H9 (cell line): ENCODE results near the gene LAP3. TPM values are rescaled to one million over a fixed set of nuclear protein-coding genes. Genes with fewer than 3 reads are reported as not detected.
"Not testable (repeated sequence)": the region's sequence is repeated elsewhere in the genome, so short reads cannot be mapped to it uniquely, and the experiment has no call there.

Source experiments
- DNase-seq: peaks from one replicate; pipeline ENCODE4 v3.0.0-alpha.2; 2017
- H2AFZ ChIP-seq: one replicate; pipeline ENCODE4 v1.6.1; 2013; ENCODE audit warnings: mild to moderate bottlenecking, low read length, control low read depth, moderate library complexity
- H2AK5ac ChIP-seq: 2 replicates; pipeline ENCODE4 v1.6.1; 2013; ENCODE audit warnings: low read length, control low read depth, mixed read lengths; ENCODE audit not compliant: insufficient read length
- H2BK120ac ChIP-seq: one replicate; pipeline ENCODE4 v1.6.1; 2013; ENCODE audit warnings: low read depth, mild to moderate bottlenecking, low read length, control low read depth, inconsistent platforms; ENCODE audit not compliant: poor library complexity, severe bottlenecking
- H2BK12ac ChIP-seq: 2 replicates; pipeline ENCODE4 v1.6.1; 2013; ENCODE audit warnings: low read length, control low read depth, mixed read lengths, low read depth; ENCODE audit not compliant: insufficient read length
- H2BK15ac ChIP-seq: 2 replicates; pipeline ENCODE4 v1.6.1; 2013; ENCODE audit warnings: low read depth, low read length, control low read depth
- H2BK20ac ChIP-seq: one replicate; pipeline ENCODE4 v1.6.1; 2013; ENCODE audit warnings: low read depth, mild to moderate bottlenecking, low read length, control low read depth, inconsistent platforms; ENCODE audit not compliant: poor library complexity, severe bottlenecking
- H2BK5ac ChIP-seq: 2 replicates; pipeline ENCODE4 v1.6.1; 2013; ENCODE audit warnings: low read length, control low read depth, mixed read lengths; ENCODE audit not compliant: insufficient read length
- H3K14ac ChIP-seq: 2 replicates; pipeline ENCODE4 v1.6.1; 2013; ENCODE audit warnings: low read length, control low read depth; ENCODE audit not compliant: insufficient read depth
- H3K18ac ChIP-seq: 2 replicates; pipeline ENCODE4 v1.6.1; 2013; ENCODE audit warnings: low read depth, mild to moderate bottlenecking, mixed read lengths, low read length, control low read depth; ENCODE audit not compliant: insufficient read length
- H3K23ac ChIP-seq: 2 replicates; pipeline ENCODE4 v1.6.1; 2013; ENCODE audit warnings: low read length, control low read depth, mixed read lengths, low read depth; ENCODE audit not compliant: insufficient read length
- H3K23me2 ChIP-seq: 2 replicates; pipeline ENCODE4 v1.6.1; 2013; ENCODE audit warnings: low read depth, mild to moderate bottlenecking, mixed read lengths, low read length, control low read depth; ENCODE audit not compliant: insufficient read length, poor library complexity, severe bottlenecking
- H3K27ac ChIP-seq: 2 replicates; pipeline ENCODE4 v1.5.1; 2013; ENCODE audit warnings: low read length, control low read depth, mixed read lengths, low read depth; ENCODE audit not compliant: insufficient read length
- H3K27me3 ChIP-seq: 2 replicates; pipeline ENCODE4 v1.6.1; 2013; ENCODE audit warnings: low read length, control low read depth, inconsistent platforms; ENCODE audit not compliant: insufficient read depth
- H3K4ac ChIP-seq: 2 replicates; pipeline ENCODE4 v1.6.1; 2013; ENCODE audit warnings: low read depth, mild to moderate bottlenecking, control low read depth, inconsistent platforms, low read length, moderate library complexity
- H3K4me1 ChIP-seq: 2 replicates; pipeline ENCODE4 v1.6.1; 2013; ENCODE audit warnings: low read length, control low read depth, inconsistent platforms; ENCODE audit not compliant: insufficient read depth
- H3K4me2 ChIP-seq: 2 replicates; pipeline ENCODE4 v1.6.1; 2013; ENCODE audit warnings: low read length, control low read depth, mixed read lengths; ENCODE audit not compliant: insufficient read length, insufficient read depth
- H3K56ac ChIP-seq: 2 replicates; pipeline ENCODE4 v1.6.1; 2013; ENCODE audit warnings: low read depth, mild to moderate bottlenecking, mixed read lengths, low read length, control low read depth; ENCODE audit not compliant: insufficient read length
- H3K79me1 ChIP-seq: 2 replicates; pipeline ENCODE4 v1.6.1; 2013; ENCODE audit warnings: low read depth, mild to moderate bottlenecking, moderate library complexity, low read length, control low read depth, inconsistent platforms; ENCODE audit not compliant: insufficient read depth, poor library complexity, severe bottlenecking
- H3K79me2 ChIP-seq: 2 replicates; pipeline ENCODE4 v1.6.1; 2013; ENCODE audit warnings: low read length, control low read depth, inconsistent platforms; ENCODE audit not compliant: insufficient read depth
- H3K9ac ChIP-seq: 2 replicates; pipeline ENCODE4 v1.6.1; 2013; ENCODE audit warnings: low read length, control low read depth, mixed read lengths; ENCODE audit not compliant: insufficient read length; ENCODE audit errors: extremely low read depth
- H3K9me3 ChIP-seq: one replicate; pipeline ENCODE4 v1.6.1; 2013; ENCODE audit warnings: low read depth, low read length, inconsistent platforms; ENCODE audit not compliant: control insufficient read depth
- H3T11ph ChIP-seq: one replicate; pipeline ENCODE4 v1.6.1; 2013; ENCODE audit warnings: mild to moderate bottlenecking, low read length, control low read depth, inconsistent platforms
- H4K20me1 ChIP-seq: one replicate; pipeline ENCODE4 v1.6.1; 2013; ENCODE audit not compliant: control insufficient read depth, insufficient read length, insufficient read depth
- H4K5ac ChIP-seq: 2 replicates; pipeline ENCODE4 v1.6.1; 2013; ENCODE audit warnings: low read depth, mild to moderate bottlenecking, mixed read lengths, low read length, control low read depth; ENCODE audit not compliant: insufficient read length
- H4K8ac ChIP-seq: replicated peaks from 2 replicates; pipeline ENCODE4 v1.6.1; 2013; ENCODE audit warnings: low read length, control low read depth, mixed read lengths, low read depth; ENCODE audit not compliant: insufficient read length
- H4K91ac ChIP-seq: 2 replicates; pipeline ENCODE4 v1.6.1; 2013; ENCODE audit warnings: low read depth, mild to moderate bottlenecking, moderate library complexity, mixed read lengths, low read length, control low read depth; ENCODE audit not compliant: insufficient read length
- H3K27ac Mint-ChIP-seq, 3 experiments: 2 replicates in 2 of 3; 3 replicates in 1 of 3; pipeline ENCODE4 v1.8.0; 2020 to 2021; ENCODE audit warnings: mixed read lengths in 3 of 3, mild to moderate bottlenecking in 1 of 3, moderate library complexity in 1 of 3
- H3K27me3 Mint-ChIP-seq: 2 replicates; pipeline ENCODE4 v1.8.0; 2021; ENCODE audit warnings: low read depth, mild to moderate bottlenecking, moderate library complexity, mixed read lengths
- H3K36me3 Mint-ChIP-seq, 3 experiments: 2 replicates in 2 of 3; 3 replicates in 1 of 3; pipeline ENCODE4 v1.8.0; 2020 to 2021; ENCODE audit warnings: low read depth in 3 of 3, mixed read lengths in 3 of 3; ENCODE audit not compliant: insufficient read depth in 1 of 3
- H3K4me1 Mint-ChIP-seq, 2 experiments: 2 replicates each; pipeline ENCODE4 v1.8.0; 2020; ENCODE audit warnings: mixed read lengths in 2 of 2
- H3K4me3 Mint-ChIP-seq, 2 experiments: 2 replicates in 1 of 2; 3 replicates in 1 of 2; pipeline ENCODE4 v1.8.0; 2020 to 2021; ENCODE audit warnings: mild to moderate bottlenecking in 2 of 2, mixed read lengths in 2 of 2, moderate library complexity in 1 of 2
- H3K9me3 Mint-ChIP-seq, 2 experiments: 2 replicates in 1 of 2; 3 replicates in 1 of 2; pipeline ENCODE4 v1.8.0; 2020; ENCODE audit warnings: mild to moderate bottlenecking in 2 of 2, mixed read lengths in 2 of 2, moderate library complexity in 1 of 2
- CTCF ChIP-seq: fragments of 200-600 bp; sonication (generic); conservative IDR thresholded peaks from 3 replicates; pipeline ENCODE4 v1.8.0; 2021; ENCODE audit warnings: antibody characterized with exemption, mild to moderate bottlenecking
- WGBS: extraction: QIAGEN DNeasy Blood & Tissue Kit; methylation state at CpG from one replicate; pipeline ENCODE4 v1.1.7; 2013; ENCODE audit warnings: missing lambda C conversion rate, low lambda C conversion rate, mixed read lengths; ENCODE audit not compliant: insufficient read length; ENCODE audit errors: extremely low coverage; 5-methylcytosine and 5-hydroxymethylcytosine counted together
- total RNA-seq: library from RNA; stranded (reverse); gene quantifications from 2 replicates; pipeline ENCODE4 v1.2.1, GENCODE V29; 2021

The LAP3 gene
- total RNA-seq, 1 experiment from 2014 or later, result 53.2 TPM

- H3K23ac ChIP-seq, result no peak overlapping the region
- no peak overlapping the region for H4K91ac ChIP-seq
- H3K27ac Mint-ChIP-seq, result no peak overlapping the region
- no peak overlapping the region for H3K14ac ChIP-seq
- no peaks in the 10 kb centered on the region for H3K79me1 ChIP-seq
- H4K8ac ChIP-seq, result no peak overlapping the region
- no peak overlapping the region for H2AK5ac ChIP-seq
- H2BK120ac ChIP-seq, result no peak overlapping the region
- no peaks in the 10 kb centered on the region for H3K9me3 ChIP-seq
- WGBS, result no CpG with 5 or more reads among the region's 3 CpGs
- no peak overlapping the region for H3K9ac ChIP-seq
- no peaks in the 10 kb centered on the region for H3K23me2 ChIP-seq
- H3K4ac ChIP-seq, result no peak overlapping the region
- H3K4me2 ChIP-seq, result no peak overlapping the region
- H3K4me1 ChIP-seq, result no peaks in the 10 kb centered on the region
- H2BK12ac ChIP-seq, result no peak overlapping the region
- no peak overlapping the region for H3K27ac ChIP-seq
- no peak overlapping the region for H4K5ac ChIP-seq
- DNase-seq, result no peak
- no peak overlapping the region for H2BK20ac ChIP-seq
- no peak overlapping the region for H2AFZ ChIP-seq
- H3K4me1 Mint-ChIP-seq, result no peaks in the 10 kb centered on the region
- H3K79me2 ChIP-seq, result no peaks in the 10 kb centered on the region
- no peak overlapping the region for H3K56ac ChIP-seq
- H4K20me1 ChIP-seq, result no peaks in the 10 kb centered on the region
- no peak overlapping the region for H3K4me3 Mint-ChIP-seq
- H2BK5ac ChIP-seq, result no peak overlapping the region
- H2BK15ac ChIP-seq, result no peak overlapping the region
- H3K36me3 Mint-ChIP-seq, result no peaks in the 10 kb centered on the region
- H3K9me3 Mint-ChIP-seq, result no peaks in the 10 kb centered on the region
- H3K18ac ChIP-seq, result no peak overlapping the region
- no peaks in the 10 kb centered on the region for H3K27me3 ChIP-seq
- TF ChIP-seq CTCF, result no peak
- no peak overlapping the region for H3T11ph ChIP-seq
- peaks cover 15% of the 10 kb centered on the region for H3K27me3 Mint-ChIP-seq
These were observed 41.1 kb upstream of the LAP3 start for GRCh38 chr4:17535906-17536305.

GRCh38 chr4:17537060-17537459, 39.9 kb upstream of the LAP3 start:
- not testable (repeated sequence) for H3K27ac ChIP-seq, H2AK5ac ChIP-seq, H4K91ac ChIP-seq, H2BK120ac ChIP-seq, H3K4me3 Mint-ChIP-seq, H3K79me2 ChIP-seq, H3K27ac Mint-ChIP-seq, H3K56ac ChIP-seq, H2BK12ac ChIP-seq, H3K27me3 ChIP-seq, H4K8ac ChIP-seq, H3K36me3 Mint-ChIP-seq, H3K23me2 ChIP-seq, H3K4me1 ChIP-seq, H3K23ac ChIP-seq, H2BK15ac ChIP-seq, H3K14ac ChIP-seq, H2AFZ ChIP-seq, H3K79me1 ChIP-seq, H3K4me2 ChIP-seq, H2BK20ac ChIP-seq, H3K4ac ChIP-seq, H4K5ac ChIP-seq, H3K4me1 Mint-ChIP-seq, H3K18ac ChIP-seq, H2BK5ac ChIP-seq, DNase-seq, H4K20me1 ChIP-seq, H3K9ac ChIP-seq, H3K9me3 Mint-ChIP-seq, H3K9me3 ChIP-seq, H3T11ph ChIP-seq
- WGBS, result no CpG with 5 or more reads among the region's 6 CpGs
- H3K27me3 Mint-ChIP-seq, result peaks cover 12% of the 10 kb centered on the region
